Measurements from ENCODE around the gene SPDYE9.
"Not testable (repeated sequence)": the region's sequence is repeated elsewhere in the genome, so short reads cannot be mapped to it uniquely, and the experiment has no call there.

DNA sequence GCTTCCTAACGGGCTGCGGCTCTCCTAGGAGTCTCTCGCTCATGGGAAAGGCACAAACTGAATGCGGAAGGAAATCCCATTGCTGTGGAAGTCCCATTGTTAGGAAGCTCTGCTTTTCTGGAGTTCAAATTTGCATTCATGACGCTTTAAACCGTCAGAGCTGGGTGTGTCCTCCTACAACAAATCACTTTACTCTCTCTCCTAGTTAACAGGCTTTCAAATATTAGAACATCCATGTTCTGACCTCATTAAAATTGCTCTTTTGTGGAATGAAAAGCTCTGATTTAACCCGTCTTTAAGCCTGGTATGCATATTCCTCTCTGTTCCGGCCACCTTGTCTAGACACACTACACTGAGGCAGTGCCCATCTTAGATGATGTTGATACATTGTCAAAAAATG lies 56.2 kb downstream of the SPDYE9 start, which contains the start of gene SPDYE8:
- not testable (repeated sequence) for TF ChIP-seq CTCF (IDR thresholded peaks at IDR 0.05); POLR2AphosphoS5 (IDR thresholded peaks at IDR 0.05; ENCODE audit: insufficient read depth in 1 of 2, low read depth in 1 of 2); POLR2A (IDR thresholded peaks at IDR 0.05)
